SU-DHL-6 (cell line): ENCODE measurements around the gene MRPL42.

ENCODE experiments used
- CTCF ChIP-seq: fragments of 200-600 bp; sonication (generic); IDR thresholded peaks from one replicate; pipeline ENCODE4 v1.5.1; 2017; ENCODE audit warnings: antibody characterized with exemption, mild to moderate bottlenecking, low read length, moderate library complexity; ENCODE audit not compliant: insufficient read depth, poor library complexity, severe bottlenecking
- EZH2phosphoT487 ChIP-seq: fragments of 200-600 bp; sonication (generic), shearing (Covaris generic); conservative IDR thresholded peaks from 2 replicates; pipeline ENCODE4 v1.6.1; 2018; ENCODE audit warnings: mild to moderate bottlenecking, antibody characterized with exemption, low read length, moderate library complexity, mixed read lengths

GRCh38 chr12:93563807-93564538 lies 96.7 kb downstream of the MRPL42 start:
- TF ChIP-seq CTCF: no peak
- TF ChIP-seq EZH2phosphoT487: no peak
